Endothelial cell of hepatic sinusoid (primary cell): Measurements from ENCODE around the gene TBC1D9B.
"Not testable (repeated sequence)": the region's sequence is repeated elsewhere in the genome, so short reads cannot be mapped to it uniquely, and the experiment has no call there.

Source experiments
- in situ Hi-C: cut with HindIII; loops from 2 replicates; pipeline ENCODE4 v1.10.0; 2017; ENCODE audit warnings: low sequenced_read_pairs

TBC1D9B gene

GRCh38 chr5:179872055-179872827, 35.5 kb downstream of the TBC1D9B start:
- in situ Hi-C loops = no loop called here

- in situ Hi-C loops = not testable (repeated sequence)
Measured at GRCh38 chr5:179871533-179871932, 36.2 kb downstream of the TBC1D9B start.

GRCh38 chr5:179870952-179871351, 36.7 kb downstream of the TBC1D9B start:
- in situ Hi-C loops = no loop called here

- in situ Hi-C loops = no loop called here
Measured at GRCh38 chr5:179870403-179870903, 37.2 kb downstream of the TBC1D9B start.

- in situ Hi-C loops = no loop called here
Measured at GRCh38 chr5:179869641-179870402, 37.9 kb downstream of the TBC1D9B start.

- in situ Hi-C loops = no loop called here
Measured at GRCh38 chr5:179869101-179869500, 38.6 kb downstream of the TBC1D9B start.

- in situ Hi-C loops = no loop called here
Measured at GRCh38 chr5:179868541-179868940, 39.2 kb downstream of the TBC1D9B start.

- in situ Hi-C loops = no loop called here
Measured at GRCh38 chr5:179867476-179867875, 40.2 kb downstream of the TBC1D9B start.

- in situ Hi-C loops = no loop called here
Measured at GRCh38 chr5:179867079-179867465, 40.6 kb downstream of the TBC1D9B start.

GRCh38 chr5:179866241-179867078, 41.2 kb downstream of the TBC1D9B start:
- in situ Hi-C loops = no loop called here

GRCh38 chr5:179865491-179866240, 42.0 kb downstream of the TBC1D9B start:
- in situ Hi-C loops = no loop called here

GRCh38 chr5:179864686-179865085, 43.0 kb downstream of the TBC1D9B start:
- in situ Hi-C loops = no loop called here

- in situ Hi-C loops = no loop called here
Measured at GRCh38 chr5:179863449-179864085, 44.1 kb downstream of the TBC1D9B start.

GRCh38 chr5:179862891-179863290, 44.8 kb downstream of the TBC1D9B start:
- in situ Hi-C loops = no loop called here

GRCh38 chr5:179862296-179862695, 45.4 kb downstream of the TBC1D9B start:
- in situ Hi-C loops = no loop called here

- in situ Hi-C loops = no loop called here
Measured at GRCh38 chr5:179860301-179860700, 47.4 kb downstream of the TBC1D9B start.

- in situ Hi-C loops = no loop called here
Measured at GRCh38 chr5:179858586-179859427, 48.9 kb downstream of the TBC1D9B start, which contains the start of gene MRNIP. MRNIP (minus strand) TSS chr5:179858817; CDS start chr5:179858796, 21 bp downstream.

GRCh38 chr5:179858241-179858585, 49.5 kb downstream of the TBC1D9B start:
- in situ Hi-C loops = no loop called here

- in situ Hi-C loops = no loop called here
Measured at GRCh38 chr5:179854356-179854755, 53.3 kb downstream of the TBC1D9B start.
